Liver (tissue), 9 donors: Measurements from ENCODE around the gene DTX4. TPM values are rescaled to one million over a fixed set of nuclear protein-coding genes. Genes with fewer than 3 reads are reported as not detected.

Experiments
- DNase-seq: peaks from one replicate; pipeline ENCODE4 v3.0.0-alpha.2; 2017; ENCODE audit warnings: low spot score
- H3K27ac ChIP-seq, 2 donors: one replicate each; pipeline ENCODE4 v1.7.0; 2013; ENCODE audit warnings: inconsistent platforms in 2 of 2, low read length in 2 of 2, control low read depth in 1 of 2, low read depth in 1 of 2, mild to moderate bottlenecking in 1 of 2
- H3K27me3 ChIP-seq, 4 donors: one replicate each; pipeline versions ENCODE4 v1.6.1 to v1.7.0; 2013; ENCODE audit warnings: low read length in 3 of 4, inconsistent platforms in 1 of 4, mild to moderate bottlenecking in 1 of 4, moderate library complexity in 1 of 4; ENCODE audit not compliant: control insufficient read depth in 4 of 4, insufficient read depth in 4 of 4
- H3K36me3 ChIP-seq, 4 donors: one replicate each; pipeline versions ENCODE4 v1.6.1 to v1.7.0; 2013; ENCODE audit warnings: low read length in 3 of 4, mild to moderate bottlenecking in 3 of 4, low read depth in 1 of 4, moderate library complexity in 1 of 4; ENCODE audit not compliant: control insufficient read depth in 4 of 4, insufficient read depth in 3 of 4
- H3K4me1 ChIP-seq, 4 donors: one replicate each; pipeline versions ENCODE4 v1.6.1 to v1.7.0; 2013; ENCODE audit warnings: low read length in 3 of 4, mild to moderate bottlenecking in 3 of 4, moderate library complexity in 1 of 4; ENCODE audit not compliant: control insufficient read depth in 4 of 4, insufficient read depth in 4 of 4
- H3K4me3 ChIP-seq, 3 donors: one replicate each; pipeline versions ENCODE4 v1.6.1 to v1.7.0; 2013; ENCODE audit warnings: low read length in 3 of 3, control low read depth in 1 of 3, low read depth in 1 of 3, mild to moderate bottlenecking in 1 of 3
- H3K9ac ChIP-seq, 2 donors: one replicate each; pipeline ENCODE4 v1.7.0; 2013; ENCODE audit warnings: low read length in 2 of 2, mild to moderate bottlenecking in 2 of 2, moderate library complexity in 2 of 2, control low read depth in 1 of 2, low read depth in 1 of 2
- H3K9me3 ChIP-seq, 4 donors: one replicate each; pipeline versions ENCODE4 v1.6.1 to v1.7.0; 2013; ENCODE audit warnings: low read length in 3 of 4; ENCODE audit not compliant: control insufficient read depth in 4 of 4
- ATF3 ChIP-seq: IDR thresholded peaks from 2 replicates; pipeline ENCODE4 v1.6.1; 2016; ENCODE audit warnings: antibody characterized with exemption
- CTCF ChIP-seq: fragments of 150-350 bp; IDR thresholded peaks from 2 replicates; pipeline ENCODE4 v1.5.1; 2017; ENCODE audit warnings: improper control_type of control experiment, low read depth, low read length; ENCODE audit not compliant: missing input control
- FOXA1 ChIP-seq: IDR thresholded peaks from 2 replicates; pipeline ENCODE4 v1.6.1; 2016; ENCODE audit warnings: antibody characterized with exemption
- FOXA2 ChIP-seq: IDR thresholded peaks from 2 replicates; pipeline ENCODE4 v1.6.1; 2016; ENCODE audit warnings: antibody characterized with exemption
- GABPA ChIP-seq, 2 donors: IDR thresholded peaks in 1 of 2; conservative IDR thresholded peaks in 1 of 2; 2 replicates each; pipeline ENCODE4 v1.6.1; 2016; ENCODE audit warnings: antibody characterized with exemption in 2 of 2, mild to moderate bottlenecking in 1 of 2, moderate library complexity in 1 of 2
- HNF4A ChIP-seq, 2 donors: conservative IDR thresholded peaks; 2 replicates each; pipeline ENCODE4 v1.6.1; 2016; ENCODE audit warnings: antibody characterized with exemption in 2 of 2, mild to moderate bottlenecking in 2 of 2
- HNF4G ChIP-seq: IDR thresholded peaks from 2 replicates; pipeline ENCODE4 v1.6.1; 2016; ENCODE audit warnings: antibody characterized with exemption
- JUND ChIP-seq, 2 donors: IDR thresholded peaks; 2 replicates each; pipeline ENCODE4 v1.6.1; 2016; ENCODE audit warnings: antibody characterized with exemption in 2 of 2
- MAX ChIP-seq: IDR thresholded peaks from 2 replicates; pipeline ENCODE4 v1.6.1; 2016; ENCODE audit warnings: antibody characterized with exemption
- NR2F2 ChIP-seq: IDR thresholded peaks from 2 replicates; pipeline ENCODE4 v1.6.1; 2016; ENCODE audit warnings: antibody characterized with exemption
- REST ChIP-seq: IDR thresholded peaks from 2 replicates; pipeline ENCODE4 v1.6.1; 2016; ENCODE audit warnings: antibody characterized with exemption, mild to moderate bottlenecking
- RXRA ChIP-seq, 2 donors: IDR thresholded peaks; 2 replicates each; pipeline ENCODE4 v1.6.1; 2017 to 2018; ENCODE audit warnings: antibody characterized with exemption in 2 of 2, mild to moderate bottlenecking in 1 of 2
- SP1 ChIP-seq: IDR thresholded peaks from 2 replicates; pipeline ENCODE4 v1.6.1; 2018; ENCODE audit warnings: antibody characterized with exemption, mild to moderate bottlenecking
- YY1 ChIP-seq: IDR thresholded peaks from 2 replicates; pipeline ENCODE4 v1.6.1; 2016; ENCODE audit warnings: antibody characterized with exemption, mild to moderate bottlenecking
- ZBTB33 ChIP-seq: IDR thresholded peaks from 2 replicates; pipeline ENCODE4 v1.6.1; 2016; ENCODE audit warnings: antibody characterized with exemption
- whole genome bisulfite sequencing: extraction: QIAGEN DNeasy Blood & Tissue Kit; methylation state at CpG from one replicate; pipeline ENCODE4 v1.1.7; 2013; 5-methylcytosine and 5-hydroxymethylcytosine counted together
- polyA plus RNA-seq, 2 donors: library from polyadenylated mRNA; stranded (reverse) in 1 of 2; unstranded in 1 of 2; fragments of 200-250 nt in 1 of 2; fragments of >200 nt in 1 of 2; fragmentation: Nextera tagmentation in 1 of 2; extraction: Ambion mirVana in 1 of 2; gene quantifications; one replicate each; pipeline versions ENCODE4 v1.2.1 to v1.2.3, GENCODE V29; 2013 to 2015
- total RNA-seq, 2 donors: library from RNA; depleted of rRNA; stranded (reverse); fragments of >200 nt; gene quantifications; one replicate each; pipeline ENCODE4 v1.2.3, GENCODE V29; 2014
- donor health status: healthy.
- donor health status: healthy.
- donor health status: healthy.
- donor health status: healthy.
- donor health status: healthy.

Gene DTX4
- total and polyA plus RNA-seq, 4 donors, result 7.5 to 21.4 (median 14.3) TPM

GRCh38 chr11:59137190-59137589 lies 34.7 kb upstream of the DTX4 start:
- no peak overlapping the region for H3K9ac ChIP-seq
- 97% methylated on average over 17 of the region's 17 CpGs for WGBS
- no peaks in the 10 kb centered on the region for H3K27me3 ChIP-seq
- H3K36me3 ChIP-seq, result peaks cover 0 to 10% (median 2%) of the 10 kb centered on the region in 4 donors
- TF ChIP-seq YY1 (no peak), HNF4A (conservative IDR thresholded peaks at IDR 0.05) (no peak), ATF3 (no peak), RXRA (IDR thresholded peaks at IDR 0.05) (no peak), GABPA (IDR thresholded peaks at IDR 0.05 in 1 of 2, conservative IDR thresholded peaks at IDR 0.05 in 1 of 2) (no peak), REST (no peak), FOXA2 (no peak), ZBTB33 (no peak), JUND (IDR thresholded peaks at IDR 0.05) (no peak), NR2F2 (no peak), MAX (no peak), HNF4G (no peak), CTCF (no peak), SP1 (no peak)
- H3K27ac ChIP-seq, result no peak overlapping the region
- peaks cover 0 to 8% (median 4%) of the 10 kb centered on the region in 4 donors for H3K4me1 ChIP-seq
- H3K9me3 ChIP-seq, result no peaks in the 10 kb centered on the region
- DNase-seq, result no peak
- H3K4me3 ChIP-seq, result no peak overlapping the region

- H3K27me3 ChIP-seq, result no peaks in the 10 kb centered on the region
- DNase-seq, result no peak
- peaks cover 0 to 15% (median 12%) of the 10 kb centered on the region in 4 donors for H3K4me1 ChIP-seq
- peaks cover 0 to 10% (median 2%) of the 10 kb centered on the region in 4 donors for H3K36me3 ChIP-seq
- no peak overlapping the region for H3K4me3 ChIP-seq
- WGBS, result 63% methylated on average over 2 of the region's 2 CpGs
- H3K9me3 ChIP-seq, result no peaks in the 10 kb centered on the region
- no peak overlapping the region for H3K9ac ChIP-seq
- H3K27ac ChIP-seq, result no peak overlapping the region
- no peak for TF ChIP-seq REST
- TF ChIP-seq FOXA1, result no peak
- no peak for TF ChIP-seq YY1
- no peak for TF ChIP-seq SP1
- no peak for TF ChIP-seq MAX
- TF ChIP-seq CTCF, result no peak
- TF ChIP-seq FOXA2, result no peak
Observed at GRCh38 chr11:59138643-59139042, 33.3 kb upstream of the DTX4 start.
